WTC11 (cell line): ENCODE measurements around the gene ZNF668.

Experiments used
- ATF3 ChIP-seq: sonication (generic); formaldehyde crosslinking; conservative IDR thresholded peaks from 2 replicates; pipeline ENCODE4 v1.8.1; 2022; ENCODE audit warnings: mild to moderate bottlenecking, missing genetic modification reagents
- CBFB ChIP-seq: sonication (generic); formaldehyde crosslinking; IDR thresholded peaks from 2 replicates; pipeline ENCODE4 v1.8.1; 2022; ENCODE audit warnings: mild to moderate bottlenecking, low read depth, missing genetic modification reagents
- CTCF ChIP-seq: fragments of 200-600 bp; IDR thresholded peaks from 2 replicates; pipeline ENCODE4 v1.8.0; 2022; ENCODE audit warnings: antibody characterized with exemption
- FOXP1 ChIP-seq: sonication (generic); formaldehyde crosslinking; IDR thresholded peaks from 2 replicates; pipeline ENCODE4 v1.8.0; 2022; ENCODE audit warnings: missing genetic modification reagents, mild to moderate bottlenecking, moderate library complexity, borderline replicate concordance
- JUN ChIP-seq: sonication (generic); formaldehyde crosslinking; IDR thresholded peaks from 2 replicates; pipeline ENCODE4 v1.8.0; 2023; ENCODE audit warnings: mild to moderate bottlenecking, missing genetic modification reagents
- NR2C2 ChIP-seq: sonication (generic); formaldehyde crosslinking; IDR thresholded peaks from 2 replicates; pipeline ENCODE4 v1.8.0; 2022; ENCODE audit warnings: mild to moderate bottlenecking, missing genetic modification reagents
- OVOL2 ChIP-seq: fragments of 250-450 bp; sonication (Bioruptor Pico); IDR thresholded peaks from 2 replicates; pipeline ENCODE4 v1.9.0; 2021; ENCODE audit warnings: mild to moderate bottlenecking, borderline replicate concordance
- PRDM15 ChIP-seq: sonication (generic); formaldehyde crosslinking; IDR thresholded peaks from 2 replicates; pipeline ENCODE4 v1.8.0; 2022; ENCODE audit warnings: missing genetic modification reagents
- RORB ChIP-seq: fragments of 250-450 bp; sonication (Bioruptor Pico); IDR thresholded peaks from 2 replicates; pipeline ENCODE4 v1.9.0; 2021; ENCODE audit warnings: mild to moderate bottlenecking
- SP1 ChIP-seq: sonication (generic); formaldehyde crosslinking; conservative IDR thresholded peaks from 2 replicates; pipeline ENCODE4 v1.8.1; 2022; ENCODE audit warnings: missing genetic modification reagents
- TEAD1 ChIP-seq: sonication (generic); formaldehyde crosslinking; IDR thresholded peaks from 2 replicates; pipeline ENCODE4 v1.8.0; 2022; ENCODE audit warnings: mild to moderate bottlenecking, missing genetic modification reagents
- TEAD4 ChIP-seq: sonication (generic); formaldehyde crosslinking; IDR thresholded peaks from 2 replicates; pipeline ENCODE4 v1.8.0; 2022; ENCODE audit warnings: mild to moderate bottlenecking, missing genetic modification reagents
- ZNF263 ChIP-seq: sonication (generic); formaldehyde crosslinking; IDR thresholded peaks from 2 replicates; pipeline ENCODE4 v1.8.1; 2022; ENCODE audit warnings: low read depth, mild to moderate bottlenecking, moderate library complexity, missing genetic modification reagents

DNA sequence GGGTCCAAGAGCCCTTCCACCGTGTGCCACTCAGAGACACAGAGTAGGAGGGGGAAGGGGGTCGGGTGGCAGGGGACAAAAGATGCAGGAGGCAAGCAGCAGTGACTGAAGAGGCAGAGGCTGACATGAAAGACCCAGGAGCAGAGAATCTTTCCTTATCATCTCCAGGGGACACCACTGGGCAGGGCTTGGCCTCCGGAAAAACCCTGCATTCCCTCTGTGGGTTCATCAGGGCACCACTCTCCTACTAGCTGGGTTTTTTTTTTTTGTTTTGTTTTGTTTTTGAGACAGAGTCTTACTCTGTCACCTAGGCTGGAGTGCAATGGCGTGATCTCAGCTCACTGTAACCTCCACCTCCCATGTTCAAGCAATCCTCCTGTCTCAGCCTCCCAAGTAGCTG, 42.8 kb downstream of the ZNF668 start:
- TF ChIP-seq CTCF = no peak
- no peak for TF ChIP-seq OVOL2 (CRISPR knock-in tag)
- TF ChIP-seq CBFB (CRISPR knock-in tag) = no peak
- no peak for TF ChIP-seq RORB
- TF ChIP-seq TEAD1 = no peak
- no peak for TF ChIP-seq FOXP1 (CRISPR knock-in tag)
- TF ChIP-seq PRDM15 (CRISPR knock-in tag) = no peak
- no peak for TF ChIP-seq SP1 (CRISPR knock-in tag)
- TF ChIP-seq ATF3 (CRISPR knock-in tag) = no peak
- no peak for TF ChIP-seq TEAD4 (CRISPR knock-in tag)
- TF ChIP-seq ZNF263 (CRISPR knock-in tag) = no peak
- no peak for TF ChIP-seq JUN (CRISPR knock-in tag)
- no peak for TF ChIP-seq NR2C2 (CRISPR knock-in tag)
